ENCODE measurements around the gene TGFBR2.
A peak's percentile ranks its signal among the peaks of the same experiment; 100 is the strongest.

TGFBR2 gene

GRCh38 chr3:30680789-30681648, 74.6 kb downstream of the TGFBR2 start:
- peaks cover 4% of the 10 kb centered on the region for H3K9me3 Mint-ChIP-seq
- no peak for DNase-seq (ENCODE audit: low spot score)

DNA sequence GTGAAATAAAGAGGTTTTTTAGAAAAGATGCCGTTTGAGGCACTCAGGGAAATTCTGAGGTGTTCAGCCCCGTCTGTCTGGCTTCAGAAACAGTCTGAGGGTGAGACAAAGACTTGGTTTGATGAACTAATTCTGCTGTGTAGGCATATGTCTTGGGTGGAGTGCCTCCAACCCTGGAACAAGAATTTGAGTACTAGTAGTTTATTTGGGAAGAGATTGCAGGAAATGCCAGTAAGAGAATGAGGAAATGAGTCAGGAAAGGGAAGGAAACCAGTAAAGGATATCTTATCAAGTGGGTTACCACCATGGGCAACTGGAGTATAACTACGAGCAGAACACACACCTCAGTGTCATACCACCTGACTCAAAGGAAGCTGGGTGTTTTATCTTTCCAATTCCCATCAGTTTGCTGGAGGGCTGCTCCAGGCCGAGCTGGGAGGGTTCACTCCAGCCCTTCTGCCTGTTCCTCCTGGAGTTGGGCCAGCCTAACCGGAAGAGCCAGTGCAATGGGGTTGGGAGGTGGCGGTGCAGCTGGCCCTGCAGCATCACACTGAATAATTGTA, 75.3 kb downstream of the TGFBR2 start:
- Mint-ChIP-seq H3K27me3 (ENCODE audit: low read depth) (no peaks in the 10 kb centered on the region), H3K36me3 (ENCODE audit: low read depth) (peaks cover 79% of the 10 kb centered on the region), H3K27ac (peak overlapping the region; percentile 55), H3K9me3 (peaks cover 4% of the 10 kb centered on the region), H3K4me1 (ENCODE audit: low read depth) (peaks cover 66% of the 10 kb centered on the region), H3K4me3 (peak overlapping the region; percentile 40)
- no peak for DNase-seq (ENCODE audit: low spot score)

More at GRCh38 chr3:30680789-30681648, 74.6 kb downstream of the TGFBR2 start:
- H3K36me3 Mint-ChIP-seq (ENCODE audit: low read depth): peaks cover 79% of the 10 kb centered on the region
- no peaks in the 10 kb centered on the region for H3K27me3 Mint-ChIP-seq (ENCODE audit: low read depth)
- H3K4me3 Mint-ChIP-seq: peak overlapping the region; percentile 44
- H3K4me1 Mint-ChIP-seq (ENCODE audit: low read depth): peaks cover 68% of the 10 kb centered on the region
- H3K27ac Mint-ChIP-seq: peak overlapping the region; percentile 64

GRCh38 chr3:30682434-30683155, 76.2 kb downstream of the TGFBR2 start:
- Mint-ChIP-seq H3K9me3 (peaks cover under 1% of the 10 kb centered on the region), H3K4me3 (no peak overlapping the region), H3K27me3 (ENCODE audit: low read depth) (no peaks in the 10 kb centered on the region), H3K36me3 (ENCODE audit: low read depth) (peaks cover 78% of the 10 kb centered on the region), H3K27ac (peak overlapping the region; percentile 46), H3K4me1 (ENCODE audit: low read depth) (peaks cover 63% of the 10 kb centered on the region)
- no peak for DNase-seq (ENCODE audit: low spot score)

GRCh38 chr3:30683769-30684168, 77.4 kb downstream of the TGFBR2 start:
- peaks cover 80% of the 10 kb centered on the region for H3K36me3 Mint-ChIP-seq (ENCODE audit: low read depth)
- DNase-seq (ENCODE audit: low spot score): no peak
- peaks cover 68% of the 10 kb centered on the region for H3K4me1 Mint-ChIP-seq (ENCODE audit: low read depth)
- H3K27ac Mint-ChIP-seq: peak overlapping the region; percentile 33
- peak overlapping the region; percentile 37 for H3K4me3 Mint-ChIP-seq
- H3K27me3 Mint-ChIP-seq (ENCODE audit: low read depth): no peaks in the 10 kb centered on the region
- H3K9me3 Mint-ChIP-seq: no peaks in the 10 kb centered on the region

DNA sequence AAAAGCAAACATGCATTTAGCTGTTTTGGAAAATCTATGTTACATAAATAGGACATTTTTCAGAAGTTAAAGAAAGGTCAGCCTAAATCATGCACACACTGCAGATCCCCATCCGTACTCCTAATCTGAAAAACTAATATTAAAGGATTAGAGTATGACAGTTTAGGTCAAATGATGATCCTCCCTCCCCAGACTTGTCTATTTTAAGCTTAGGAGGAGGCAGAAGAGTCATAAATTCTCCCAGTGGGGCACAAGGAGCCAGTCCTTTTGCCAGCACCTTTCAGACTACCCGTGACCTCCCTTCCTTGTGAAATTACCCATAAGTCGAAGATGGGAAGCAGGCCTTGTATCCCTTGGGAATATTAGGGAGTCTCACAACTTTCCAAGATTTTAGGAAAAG, 78.0 kb downstream of the TGFBR2 start:
- H3K36me3 Mint-ChIP-seq (ENCODE audit: low read depth): peaks cover 80% of the 10 kb centered on the region
- no peaks in the 10 kb centered on the region for H3K9me3 Mint-ChIP-seq
- H3K27me3 Mint-ChIP-seq (ENCODE audit: low read depth): no peaks in the 10 kb centered on the region
- no peak overlapping the region for H3K27ac Mint-ChIP-seq
- no peak overlapping the region for H3K4me3 Mint-ChIP-seq
- no peak for DNase-seq (ENCODE audit: low spot score)
- H3K4me1 Mint-ChIP-seq (ENCODE audit: low read depth): peaks cover 69% of the 10 kb centered on the region

DNA sequence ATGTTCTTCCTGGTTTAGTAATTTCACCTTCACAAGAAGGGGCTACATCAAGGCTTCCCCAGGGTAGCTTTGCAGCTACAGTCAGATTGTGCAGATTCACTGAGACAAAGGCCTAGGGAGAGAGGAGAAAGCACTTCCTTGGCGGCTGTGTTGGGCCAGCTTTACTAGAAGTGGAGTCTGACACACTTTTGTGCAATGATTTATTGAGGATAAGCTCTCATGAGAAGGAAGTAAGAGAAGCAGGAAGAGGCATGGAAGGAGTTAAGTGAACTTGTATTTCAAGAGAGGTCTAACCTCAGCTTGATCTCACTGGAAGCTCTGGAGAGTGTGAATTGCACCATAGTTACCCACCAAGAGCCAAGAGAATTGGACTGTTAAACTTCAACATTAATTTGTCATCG, 78.9 kb downstream of the TGFBR2 start:
- peaks cover 79% of the 10 kb centered on the region for H3K36me3 Mint-ChIP-seq (ENCODE audit: low read depth)
- no peak for DNase-seq (ENCODE audit: low spot score)
- no peaks in the 10 kb centered on the region for H3K27me3 Mint-ChIP-seq (ENCODE audit: low read depth)
- H3K27ac Mint-ChIP-seq: peak overlapping the region; percentile 16
- no peak overlapping the region for H3K4me3 Mint-ChIP-seq
- peaks cover 69% of the 10 kb centered on the region for H3K4me1 Mint-ChIP-seq (ENCODE audit: low read depth)
- H3K9me3 Mint-ChIP-seq: no peaks in the 10 kb centered on the region

- Mint-ChIP-seq H3K4me3 (no peak overlapping the region), H3K4me1 (ENCODE audit: low read depth) (peaks cover 65% of the 10 kb centered on the region), H3K27ac (no peak overlapping the region), H3K9me3 (no peaks in the 10 kb centered on the region), H3K27me3 (ENCODE audit: low read depth) (no peaks in the 10 kb centered on the region), H3K36me3 (ENCODE audit: low read depth) (peaks cover 79% of the 10 kb centered on the region)
- DNase-seq (ENCODE audit: low spot score): no peak
Observed at GRCh38 chr3:30686176-30686575, 79.8 kb downstream of the TGFBR2 start.

DNA sequence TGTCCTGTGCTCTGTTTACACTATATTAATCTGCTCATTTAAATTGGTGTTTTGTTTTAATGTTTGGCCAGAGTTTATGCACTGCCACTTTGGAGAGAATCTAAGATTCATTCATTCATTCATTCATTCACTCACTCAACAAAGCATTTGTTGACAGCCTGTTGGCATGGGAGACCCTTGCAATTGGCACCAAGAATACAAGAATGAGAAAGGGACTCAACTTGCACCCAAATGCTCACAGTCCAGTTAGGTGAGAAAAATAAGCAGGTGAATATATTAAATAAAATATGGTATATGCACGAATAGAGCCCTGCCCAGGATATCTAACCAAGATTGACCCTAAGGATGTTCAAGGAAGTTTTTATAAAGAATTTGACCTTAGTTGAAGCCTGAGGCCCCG, 80.4 kb downstream of the TGFBR2 start:
- peaks cover 59% of the 10 kb centered on the region for H3K4me1 Mint-ChIP-seq (ENCODE audit: low read depth)
- H3K4me3 Mint-ChIP-seq: no peak overlapping the region
- no peaks in the 10 kb centered on the region for H3K9me3 Mint-ChIP-seq
- no peak for DNase-seq (ENCODE audit: low spot score)
- H3K36me3 Mint-ChIP-seq (ENCODE audit: low read depth): peaks cover 74% of the 10 kb centered on the region
- no peak overlapping the region for H3K27ac Mint-ChIP-seq
- no peaks in the 10 kb centered on the region for H3K27me3 Mint-ChIP-seq (ENCODE audit: low read depth)

DNA sequence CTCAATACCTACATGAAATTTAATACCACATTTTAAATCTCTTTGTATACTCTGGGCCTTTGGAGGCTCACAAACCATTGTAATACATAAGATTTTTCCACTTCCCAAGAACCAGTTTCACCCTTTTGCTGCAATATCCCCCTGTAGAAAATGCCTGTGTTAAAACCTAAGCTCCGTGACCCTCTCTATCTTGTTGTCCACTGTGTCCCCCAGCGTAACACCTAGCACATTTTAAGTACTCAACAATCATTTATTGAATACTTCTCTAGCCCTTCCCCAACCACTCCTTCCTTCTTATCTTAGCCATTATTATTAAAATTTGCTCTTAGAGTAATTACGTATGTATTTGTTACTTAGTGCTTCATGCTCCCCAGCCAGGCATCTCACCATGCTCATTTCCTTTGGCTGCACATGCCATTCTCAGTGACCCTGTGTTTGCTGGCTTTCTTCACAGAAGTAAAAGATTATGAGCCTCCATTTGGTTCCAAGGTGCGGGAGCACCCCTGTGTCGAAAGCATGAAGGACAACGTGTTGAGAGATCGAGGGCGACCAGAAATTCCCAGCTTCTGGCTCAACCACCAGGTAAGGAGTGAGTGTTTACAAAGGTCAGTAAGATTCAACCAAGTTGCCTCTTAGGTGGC, 81.6 kb downstream of the TGFBR2 start:
- Mint-ChIP-seq H3K27me3 (ENCODE audit: low read depth) (no peaks in the 10 kb centered on the region), H3K36me3 (ENCODE audit: low read depth) (peaks cover 76% of the 10 kb centered on the region), H3K4me1 (ENCODE audit: low read depth) (peaks cover 55% of the 10 kb centered on the region), H3K9me3 (no peaks in the 10 kb centered on the region), H3K27ac (no peak overlapping the region), H3K4me3 (no peak overlapping the region)
- DNase-seq (ENCODE audit: low spot score): no peak

DNA sequence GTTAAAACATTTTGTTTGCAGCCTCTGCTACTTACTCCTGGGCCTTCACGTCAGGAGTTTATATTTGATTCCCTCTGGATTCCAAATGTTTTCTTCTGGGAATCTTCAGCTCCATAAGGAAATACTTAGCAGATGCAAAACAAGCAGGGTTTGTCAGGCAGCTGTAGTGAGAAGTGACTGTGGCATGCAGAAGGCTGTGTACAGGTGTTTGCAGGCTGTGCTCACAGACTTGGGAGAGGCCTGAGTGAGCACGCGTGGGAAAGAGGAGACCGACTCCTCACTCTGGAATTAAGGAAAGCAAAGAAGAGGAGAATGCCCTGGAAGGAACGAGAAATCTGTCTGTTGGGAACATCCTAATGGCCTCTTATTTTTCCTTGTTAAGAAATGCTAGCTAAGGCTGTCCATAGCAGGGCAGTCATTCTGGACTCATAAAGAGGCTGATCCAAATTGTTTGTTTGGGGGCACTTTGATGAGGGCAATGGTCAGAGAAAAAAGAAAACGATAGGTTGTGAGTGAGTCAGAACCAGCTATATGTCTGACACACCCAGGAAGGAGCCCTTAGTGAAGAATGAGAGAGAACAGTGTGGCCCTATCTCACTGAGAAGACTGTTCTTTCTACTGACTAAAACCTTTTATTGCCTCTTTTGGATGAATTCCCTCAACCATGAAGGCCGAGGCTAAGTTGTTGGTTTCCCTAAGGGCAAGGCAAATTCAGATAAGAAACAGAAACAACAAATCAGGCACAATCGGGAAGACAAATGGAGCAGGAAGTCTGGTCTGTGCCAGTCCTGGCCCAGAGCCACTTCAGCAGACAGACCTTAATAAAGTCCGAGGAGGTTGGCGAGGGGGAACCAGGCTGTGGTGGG, 82.6 kb downstream of the TGFBR2 start:
- Mint-ChIP-seq H3K27me3 (ENCODE audit: low read depth) (no peaks in the 10 kb centered on the region), H3K36me3 (ENCODE audit: low read depth) (peaks cover 77% of the 10 kb centered on the region), H3K4me3 (peak overlapping the region; percentile 57), H3K9me3 (no peaks in the 10 kb centered on the region), H3K27ac (peak overlapping the region; percentile 83), H3K4me1 (ENCODE audit: low read depth) (peaks cover 52% of the 10 kb centered on the region)
- DNase-seq (ENCODE audit: low spot score): no peak

DNA sequence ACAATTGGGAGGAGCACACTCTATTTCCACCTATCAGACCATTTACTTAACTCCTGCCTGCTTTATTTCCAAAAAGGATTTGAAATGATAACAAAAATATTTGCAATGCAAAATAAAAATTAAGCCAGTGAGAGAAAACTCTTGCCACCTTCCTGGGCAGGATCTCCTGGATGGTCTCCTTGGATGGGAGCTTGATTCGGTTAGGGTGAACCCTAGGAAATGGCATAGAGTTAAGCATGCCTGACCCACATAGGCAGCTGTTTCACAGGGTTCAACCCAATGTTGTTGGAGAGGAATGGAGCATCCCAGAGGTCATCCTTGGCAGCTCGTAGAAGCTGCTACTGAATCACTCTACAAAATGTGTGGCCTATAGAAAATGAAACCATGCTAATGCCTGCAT, 83.8 kb downstream of the TGFBR2 start:
- no peaks in the 10 kb centered on the region for H3K9me3 Mint-ChIP-seq
- H3K27me3 Mint-ChIP-seq (ENCODE audit: low read depth): no peaks in the 10 kb centered on the region
- H3K4me3 Mint-ChIP-seq: no peak overlapping the region
- H3K27ac Mint-ChIP-seq: peak overlapping the region; percentile 6
- DNase-seq (ENCODE audit: low spot score): no peak
- H3K36me3 Mint-ChIP-seq (ENCODE audit: low read depth): peaks cover 78% of the 10 kb centered on the region
- H3K4me1 Mint-ChIP-seq (ENCODE audit: low read depth): peaks cover 44% of the 10 kb centered on the region

DNA sequence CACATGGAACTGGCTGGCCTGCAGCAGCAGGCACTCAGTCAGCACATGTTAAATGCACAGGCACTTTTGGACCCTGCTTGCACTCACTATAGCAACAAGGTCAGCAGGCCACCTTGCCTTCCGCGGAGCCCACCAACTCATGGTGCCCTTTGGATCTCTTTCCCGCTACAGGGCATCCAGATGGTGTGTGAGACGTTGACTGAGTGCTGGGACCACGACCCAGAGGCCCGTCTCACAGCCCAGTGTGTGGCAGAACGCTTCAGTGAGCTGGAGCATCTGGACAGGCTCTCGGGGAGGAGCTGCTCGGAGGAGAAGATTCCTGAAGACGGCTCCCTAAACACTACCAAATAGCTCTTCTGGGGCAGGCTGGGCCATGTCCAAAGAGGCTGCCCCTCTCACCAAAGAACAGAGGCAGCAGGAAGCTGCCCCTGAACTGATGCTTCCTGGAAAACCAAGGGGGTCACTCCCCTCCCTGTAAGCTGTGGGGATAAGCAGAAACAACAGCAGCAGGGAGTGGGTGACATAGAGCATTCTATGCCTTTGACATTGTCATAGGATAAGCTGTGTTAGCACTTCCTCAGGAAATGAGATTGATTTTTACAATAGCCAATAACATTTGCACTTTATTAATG, 85.0 kb downstream of the TGFBR2 start:
- peaks cover 76% of the 10 kb centered on the region for H3K36me3 Mint-ChIP-seq (ENCODE audit: low read depth)
- no peak overlapping the region for H3K4me3 Mint-ChIP-seq
- H3K9me3 Mint-ChIP-seq: no peaks in the 10 kb centered on the region
- no peak for DNase-seq (ENCODE audit: low spot score)
- peaks cover 38% of the 10 kb centered on the region for H3K4me1 Mint-ChIP-seq (ENCODE audit: low read depth)
- no peak overlapping the region for H3K27ac Mint-ChIP-seq
- no peaks in the 10 kb centered on the region for H3K27me3 Mint-ChIP-seq (ENCODE audit: low read depth)

DNA sequence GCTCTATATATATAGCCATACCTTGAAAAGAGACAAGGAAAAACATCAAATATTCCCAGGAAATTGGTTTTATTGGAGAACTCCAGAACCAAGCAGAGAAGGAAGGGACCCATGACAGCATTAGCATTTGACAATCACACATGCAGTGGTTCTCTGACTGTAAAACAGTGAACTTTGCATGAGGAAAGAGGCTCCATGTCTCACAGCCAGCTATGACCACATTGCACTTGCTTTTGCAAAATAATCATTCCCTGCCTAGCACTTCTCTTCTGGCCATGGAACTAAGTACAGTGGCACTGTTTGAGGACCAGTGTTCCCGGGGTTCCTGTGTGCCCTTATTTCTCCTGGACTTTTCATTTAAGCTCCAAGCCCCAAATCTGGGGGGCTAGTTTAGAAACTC, 85.5 kb downstream of the TGFBR2 start:
- DNase-seq (ENCODE audit: low spot score): no peak
- Mint-ChIP-seq H3K36me3 (ENCODE audit: low read depth) (peaks cover 75% of the 10 kb centered on the region), H3K4me1 (ENCODE audit: low read depth) (peaks cover 36% of the 10 kb centered on the region), H3K9me3 (no peaks in the 10 kb centered on the region), H3K27me3 (ENCODE audit: low read depth) (no peaks in the 10 kb centered on the region), H3K4me3 (no peak overlapping the region), H3K27ac (no peak overlapping the region)
